GM19467 (cell line): Measurements from ENCODE around the gene GREM1.

Experiments
- ATAC-seq: cut with Tn5 transposase; IDR thresholded peaks from one replicate; pipeline ENCODE4 v1.9.1; 2021; ENCODE audit warnings: mild to moderate bottlenecking, moderate library complexity; ENCODE audit not compliant: unreplicated experiment

GREM1 gene

DNA sequence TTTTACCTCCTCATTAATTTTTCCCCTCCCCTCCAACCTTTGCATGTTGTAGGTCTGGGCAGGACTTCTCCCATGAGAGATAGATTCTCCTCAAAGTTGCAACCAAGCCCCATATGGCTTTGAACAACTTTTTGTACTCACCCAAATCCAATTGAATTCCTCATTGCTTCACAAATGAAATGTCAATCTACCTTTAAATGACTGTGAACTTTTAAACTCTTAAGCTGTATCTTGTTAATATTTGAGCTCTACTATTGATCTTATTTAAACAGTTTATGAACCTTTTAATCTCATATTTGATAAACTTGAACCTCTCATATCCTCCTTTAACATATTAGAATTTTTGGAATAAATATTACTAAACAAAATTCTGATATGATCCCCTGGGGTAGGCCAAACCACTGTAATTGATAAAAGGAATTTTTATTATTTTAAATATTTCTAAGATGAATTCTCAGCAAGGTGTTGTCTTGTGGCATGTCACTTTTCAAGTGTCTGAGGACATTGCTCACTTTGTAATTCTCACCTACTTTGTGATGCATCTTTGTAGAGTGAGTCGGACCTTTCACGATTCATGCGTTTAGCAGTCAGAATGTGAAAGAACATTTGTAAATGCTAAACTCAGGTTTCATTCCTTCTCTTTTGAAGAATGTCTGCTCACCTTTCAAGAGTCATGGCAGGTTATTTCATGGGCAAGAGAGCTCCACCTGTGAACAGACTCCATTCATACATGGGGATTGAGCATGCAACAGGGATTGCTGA is 23.4 kb upstream of the GREM1 start:
- ATAC-seq, result no peak

DNA sequence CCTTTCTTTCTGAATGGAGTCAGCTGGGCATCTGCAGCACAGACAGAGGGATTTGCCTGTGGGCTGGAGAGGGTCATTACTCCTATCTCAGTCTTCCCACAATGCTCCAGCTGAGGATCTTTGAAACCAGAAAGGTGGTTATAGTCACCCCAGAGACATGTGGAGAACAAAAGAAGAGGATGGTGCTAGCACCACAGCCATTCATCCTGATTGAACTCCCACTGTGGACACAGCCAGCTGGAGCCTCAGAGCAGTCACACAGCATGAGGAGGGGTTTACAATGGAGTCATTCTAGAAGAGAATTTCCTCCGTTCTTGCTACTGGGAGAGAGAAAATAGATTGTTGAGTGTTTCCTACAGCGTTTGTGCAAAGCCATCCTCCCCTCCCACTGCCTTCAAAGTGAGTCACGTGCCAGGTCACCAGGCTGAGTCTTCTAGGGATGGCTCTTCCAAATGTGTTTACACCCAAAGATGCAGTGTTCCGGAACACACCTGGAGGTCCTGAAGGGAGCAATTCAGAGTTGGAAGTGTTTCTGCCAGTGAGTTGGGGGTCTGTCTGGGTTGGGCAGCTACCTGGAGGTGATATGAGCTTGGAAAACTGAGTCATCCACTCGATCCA is 18.9 kb upstream of the GREM1 start:
- no peak for ATAC-seq

DNA sequence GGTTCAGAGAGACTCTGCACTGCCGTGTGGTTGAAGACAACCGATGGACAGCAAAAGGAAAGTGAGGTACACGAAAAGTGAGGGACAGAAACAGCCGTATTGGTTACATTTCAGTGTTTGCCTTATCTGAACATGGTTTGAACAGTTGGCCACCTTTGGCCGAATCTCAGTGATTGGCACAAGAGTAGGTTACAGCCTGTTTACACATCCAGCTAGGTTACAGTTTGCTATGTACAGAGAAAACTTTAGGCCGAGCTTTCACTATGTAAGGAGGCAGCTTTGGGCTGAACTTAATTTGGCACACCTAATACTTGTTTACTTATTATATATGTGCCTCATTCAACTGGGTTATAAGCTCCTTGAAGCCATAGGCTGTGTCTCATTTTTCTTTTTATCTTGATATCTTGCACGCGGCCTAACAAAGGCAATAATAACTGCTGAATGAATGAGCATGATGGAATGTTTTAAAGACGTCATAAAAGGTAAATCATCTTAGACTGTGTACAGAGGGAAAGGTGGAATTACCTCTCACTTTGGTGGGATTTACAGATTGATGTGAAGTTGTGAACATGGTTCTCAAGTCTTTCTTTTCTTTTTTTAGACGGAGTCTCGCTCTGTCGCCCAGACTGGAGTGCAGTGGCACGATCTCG is 17.2 kb upstream of the GREM1 start:
- ATAC-seq, result no peak

DNA sequence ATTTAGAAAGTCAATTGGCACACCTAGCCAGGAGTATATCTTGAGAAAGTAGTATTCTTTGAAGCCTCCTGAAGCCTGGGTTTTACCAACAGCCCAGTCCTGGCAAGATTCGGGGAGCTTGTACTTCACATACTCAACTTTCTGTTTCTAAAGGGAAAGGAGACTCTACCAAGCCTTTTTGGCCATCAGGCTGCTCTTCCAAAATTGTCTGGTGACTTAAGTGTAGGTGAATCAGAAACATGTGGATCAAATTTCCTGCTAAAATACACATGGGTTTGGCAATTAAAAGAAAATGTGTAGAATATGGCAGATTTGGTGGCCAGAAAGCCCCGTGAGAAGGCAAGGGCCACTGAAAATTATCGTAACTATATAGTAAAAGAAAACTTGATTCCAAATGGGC is 15.9 kb upstream of the GREM1 start:
- ATAC-seq, result no peak

DNA sequence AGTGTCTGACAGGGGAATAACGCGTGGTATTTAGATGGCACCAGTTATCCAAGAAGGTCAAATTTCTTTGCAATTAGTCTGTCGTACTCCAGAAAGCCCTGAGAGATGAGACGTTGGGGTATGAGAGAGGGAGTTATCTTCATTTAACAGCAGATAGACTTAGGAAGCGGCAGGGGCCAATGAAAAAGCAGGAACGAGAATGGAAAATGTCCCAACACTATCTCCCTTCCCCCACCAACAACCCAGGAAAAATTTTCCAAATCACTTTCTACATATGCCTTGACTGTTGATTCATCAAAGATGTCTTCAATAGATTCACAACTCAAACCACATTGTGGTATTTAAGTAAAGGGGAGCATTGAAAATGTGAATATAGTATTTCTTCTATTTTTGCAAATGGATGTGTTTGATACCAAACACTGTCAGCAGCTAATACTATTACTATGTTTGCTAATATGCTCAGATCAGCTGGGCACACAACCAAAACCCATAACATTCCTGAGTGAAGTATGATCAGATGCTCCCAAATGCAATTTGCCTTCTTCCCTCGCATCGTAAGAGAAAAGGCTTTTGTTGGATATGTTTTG is 13.3 kb upstream of the GREM1 start:
- ATAC-seq, result no peak

DNA sequence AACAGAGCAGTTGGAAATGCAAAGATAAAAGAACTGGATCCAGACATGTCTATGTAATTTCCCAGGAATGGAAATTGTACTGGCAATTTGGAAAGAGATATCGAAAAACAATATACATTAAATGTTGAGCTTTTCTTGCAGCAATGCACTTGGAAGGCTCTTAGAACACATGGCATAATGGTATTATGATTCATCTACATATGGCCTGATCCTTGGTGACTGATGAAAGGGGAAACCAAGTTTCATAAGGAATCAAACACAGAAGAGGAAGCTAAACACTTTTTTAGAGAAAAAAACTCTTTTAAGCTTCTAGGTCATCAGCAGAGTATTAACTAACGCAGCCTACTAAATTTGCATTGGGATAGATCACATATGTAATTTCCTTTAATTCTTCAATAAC is 12.4 kb upstream of the GREM1 start:
- no peak for ATAC-seq

DNA sequence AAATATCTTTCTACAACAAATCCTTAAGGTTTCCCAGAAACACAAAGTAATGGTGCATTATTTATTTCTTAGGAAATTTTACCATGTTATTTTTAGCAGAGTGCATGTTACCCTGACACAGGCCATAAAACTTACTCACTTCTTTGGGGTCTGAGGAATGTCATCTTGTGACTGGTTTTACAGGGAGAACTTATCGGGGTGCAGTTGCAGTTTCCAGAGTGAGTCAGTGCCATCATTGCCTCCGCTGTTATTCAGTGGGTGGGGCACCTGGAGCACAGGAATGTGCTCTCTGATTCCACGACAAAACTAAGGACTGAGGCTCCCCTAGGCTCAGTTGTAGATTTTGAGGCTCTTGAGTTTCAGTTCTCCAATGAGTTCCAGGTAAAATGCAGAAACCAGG is 11.1 kb upstream of the GREM1 start:
- no peak for ATAC-seq

DNA sequence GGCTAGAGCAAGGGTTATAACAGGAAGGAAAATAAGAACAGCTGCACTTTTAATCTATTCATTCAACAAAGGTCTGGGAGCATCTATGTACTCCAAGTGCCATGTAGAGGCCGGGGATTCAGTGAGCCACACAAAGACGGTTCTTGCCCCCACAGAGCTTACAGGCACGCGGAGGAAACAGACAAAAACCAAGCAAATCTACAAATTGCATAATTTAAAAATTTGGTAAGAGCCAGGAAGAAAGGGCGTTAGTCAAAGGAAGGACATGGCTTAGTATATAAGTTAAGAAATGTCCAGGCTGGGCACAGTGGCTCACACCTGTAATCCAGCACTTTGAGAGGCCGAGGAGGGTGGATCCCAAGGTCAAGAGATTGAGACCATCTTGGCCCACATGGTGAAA is 10.4 kb upstream of the GREM1 start:
- no peak for ATAC-seq

DNA sequence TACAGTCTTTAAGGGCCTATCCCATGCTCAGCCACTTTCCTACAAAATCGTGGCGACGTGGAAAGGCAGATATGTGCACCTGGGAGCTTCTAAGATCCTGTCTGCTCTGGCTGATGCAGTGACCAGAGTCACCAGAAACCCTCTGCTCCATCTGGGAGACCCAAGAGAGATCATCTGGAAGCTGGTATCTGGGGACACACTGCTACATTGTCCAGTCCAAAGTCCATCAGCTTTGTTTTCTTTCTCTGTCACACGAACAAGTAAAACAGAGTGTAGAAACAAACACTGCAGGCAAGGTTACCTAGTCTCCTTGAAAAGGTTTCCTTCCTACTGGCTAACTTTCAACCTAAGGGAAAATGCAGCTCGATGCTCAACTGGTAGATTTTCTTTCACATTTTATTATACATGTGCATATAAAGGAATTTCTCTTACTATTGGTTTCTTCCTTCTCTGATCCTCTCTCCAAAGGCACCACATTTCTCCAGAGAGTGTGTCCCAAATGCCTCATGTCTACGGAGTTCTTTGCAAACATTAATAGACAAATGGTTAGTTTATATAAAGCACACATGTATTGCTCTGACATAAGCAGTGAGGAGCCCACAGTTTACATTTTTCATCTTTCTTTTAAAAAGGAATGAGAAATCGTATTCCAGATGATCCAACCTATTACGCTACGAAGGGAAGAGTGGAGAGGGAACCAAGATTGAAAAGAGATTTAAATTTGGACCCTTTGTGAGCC is 8.3 kb upstream of the GREM1 start:
- no peak for ATAC-seq

DNA sequence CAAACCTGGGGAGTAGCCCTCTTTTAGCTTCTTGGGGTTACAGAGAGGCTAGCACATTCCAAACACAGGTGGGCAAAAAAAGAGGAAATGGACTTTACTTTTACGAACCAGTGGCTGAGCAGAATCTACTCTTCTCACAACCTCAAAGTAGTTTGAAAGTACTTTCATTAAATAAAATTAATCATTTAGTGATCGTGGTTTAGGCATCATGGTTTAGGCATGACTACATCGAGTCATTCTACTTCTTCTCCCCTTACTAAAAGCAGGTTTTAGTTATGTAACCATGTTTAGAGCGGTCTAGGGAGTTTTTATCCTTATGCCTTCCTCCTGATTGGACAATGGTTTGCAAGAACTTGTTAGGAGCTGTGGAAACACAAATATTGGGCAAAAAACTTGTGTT is 2.5 kb upstream of the GREM1 start:
- ATAC-seq, result peak; percentile 46

DNA sequence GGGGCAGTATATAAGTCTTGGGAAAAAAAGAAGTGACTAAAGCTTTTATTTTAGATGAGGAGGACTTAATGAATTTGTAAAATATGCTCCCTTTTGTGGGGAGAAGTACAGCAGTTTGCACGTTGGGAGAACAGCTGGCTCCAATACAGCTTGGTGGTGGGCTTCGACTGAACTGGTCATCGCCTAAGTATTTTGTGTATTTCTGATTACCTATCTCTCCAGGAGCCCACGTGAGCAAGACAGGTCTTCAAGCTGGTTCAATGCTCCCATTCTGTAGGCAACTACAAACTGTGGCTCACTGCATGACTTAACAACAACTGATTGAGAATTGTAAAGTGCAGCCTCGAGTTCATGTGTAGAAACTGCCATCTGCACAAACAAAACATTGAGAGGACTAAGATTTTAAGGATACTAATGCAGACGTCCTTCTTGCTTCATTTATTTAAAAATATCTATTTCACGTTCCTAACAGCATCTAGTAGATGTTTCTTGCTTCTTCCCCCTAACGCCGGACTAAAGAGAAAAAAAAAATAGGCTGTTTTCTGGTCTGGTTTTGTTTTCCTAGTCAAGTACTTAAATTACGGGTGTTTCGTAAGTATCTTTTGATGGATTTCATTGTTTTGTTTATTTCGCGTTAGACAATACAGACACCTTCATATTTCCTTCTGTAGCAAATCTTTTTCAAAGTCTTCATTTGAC is 1.4 kb upstream of the GREM1 start:
- no peak for ATAC-seq

DNA sequence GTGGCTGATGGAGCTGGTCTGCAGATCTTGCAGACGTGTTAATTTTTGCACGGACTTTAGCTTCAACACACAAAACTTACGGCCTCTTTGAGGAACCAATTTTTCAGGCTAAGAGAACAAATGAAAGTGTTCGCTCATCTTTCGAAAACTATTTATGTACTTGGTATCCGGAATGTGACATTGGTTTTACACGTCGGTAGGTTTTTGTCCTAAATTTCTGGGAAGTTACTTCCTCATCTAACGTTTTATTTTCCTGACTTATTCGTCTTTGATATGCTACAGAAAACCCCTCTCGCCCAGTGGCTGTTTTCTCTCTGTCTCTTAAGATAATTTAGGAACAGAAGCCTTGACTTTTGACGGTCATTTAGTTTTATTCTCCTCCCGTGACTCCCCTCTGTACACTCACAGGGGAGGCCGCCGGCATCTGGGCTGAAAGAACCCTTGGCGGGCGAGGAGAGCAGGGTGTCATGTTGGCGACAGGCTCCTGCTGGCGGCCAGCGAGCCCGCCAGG is 834 bp upstream of the GREM1 start:
- ATAC-seq, result no peak

DNA sequence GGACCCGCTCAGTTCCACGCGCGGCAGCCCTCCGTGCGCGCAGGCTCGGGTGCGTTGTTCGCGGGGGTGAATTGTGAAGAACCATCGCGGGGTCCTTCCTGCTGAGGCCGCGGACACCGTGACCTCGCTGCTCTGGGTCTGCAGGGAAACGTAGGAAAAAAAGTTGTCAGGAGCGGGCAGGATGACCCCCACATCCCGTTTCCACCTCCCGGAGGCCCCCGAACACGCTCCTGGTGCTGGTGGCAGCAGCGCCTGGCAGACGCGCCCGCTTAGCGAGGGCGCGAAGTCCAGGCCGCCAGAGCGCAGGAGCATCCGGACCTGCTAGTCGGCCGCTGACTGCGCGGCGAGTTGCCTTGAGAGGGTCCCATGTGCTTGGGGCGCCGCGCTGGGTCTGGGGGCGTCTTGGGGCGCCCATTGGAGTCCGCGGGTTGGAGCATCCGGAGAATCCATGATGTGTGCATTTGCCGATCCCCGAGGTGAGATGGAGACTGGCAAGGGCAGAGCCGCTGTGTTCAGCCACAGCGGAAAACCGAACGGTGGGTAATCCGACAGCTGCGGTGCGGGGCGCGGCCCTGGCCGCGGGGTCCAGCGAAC is 520 bp downstream of the GREM1 start:
- no peak for ATAC-seq

DNA sequence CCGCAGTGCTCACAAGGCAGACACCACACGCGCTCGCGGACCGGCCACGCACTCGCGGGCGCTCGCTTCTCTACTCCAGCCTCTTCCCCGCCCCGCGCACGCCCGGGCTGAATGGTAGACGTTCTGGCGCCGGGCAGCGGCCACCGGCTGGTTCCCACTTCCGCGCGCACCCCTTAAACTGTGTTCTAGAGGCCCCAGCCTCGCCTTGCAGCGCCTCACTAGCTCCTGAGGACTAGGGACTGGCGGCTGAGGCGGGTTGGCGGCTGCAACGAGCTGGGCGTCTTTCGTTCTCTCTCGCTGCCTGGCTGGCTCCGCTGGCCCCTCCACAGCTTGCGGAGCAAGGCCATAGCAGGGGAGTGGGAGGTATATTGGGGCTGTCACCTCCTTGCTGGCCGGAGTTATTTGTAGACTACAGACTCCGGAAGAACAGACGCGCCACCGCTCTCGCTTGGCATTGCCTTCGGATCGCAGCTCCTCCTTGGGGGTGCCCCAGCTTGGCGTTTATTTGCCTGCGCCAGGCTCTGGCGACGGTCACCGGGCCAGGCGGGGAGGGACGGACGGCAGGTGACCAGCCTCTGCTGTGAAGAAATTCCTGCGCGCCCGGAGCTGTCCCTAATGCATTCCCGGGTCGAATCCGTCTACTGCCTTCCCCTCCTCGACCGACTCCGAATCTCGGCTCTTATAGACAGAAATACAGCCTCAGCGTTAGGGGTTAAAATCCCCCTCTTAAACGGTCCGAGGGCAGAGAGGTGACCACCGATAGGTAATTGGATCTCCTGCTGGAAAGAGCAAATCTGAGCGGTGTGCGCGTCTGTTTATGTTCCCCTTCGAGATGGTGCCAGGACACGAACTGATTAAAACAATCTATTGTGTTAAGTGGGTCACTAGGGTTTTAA is 1.3 kb downstream of the GREM1 start:
- ATAC-seq, result no peak

DNA sequence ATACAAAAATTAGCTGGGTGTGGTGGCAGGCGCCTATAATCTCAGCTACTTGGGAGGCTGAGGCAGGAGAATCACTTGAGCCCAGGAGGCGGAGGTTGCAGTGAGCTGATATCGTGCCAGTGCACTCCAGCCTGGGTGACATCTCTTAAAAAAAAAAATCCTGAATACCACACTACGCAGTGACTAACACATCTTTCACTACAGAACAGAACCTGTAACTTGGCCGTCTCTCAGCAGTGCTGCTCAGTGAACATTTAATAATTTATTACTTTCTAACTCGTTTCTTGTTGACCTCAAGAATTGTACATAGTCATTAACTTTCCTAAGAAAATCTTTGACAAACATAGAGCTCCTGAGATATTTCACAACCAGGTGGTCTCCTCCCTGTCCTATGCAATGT is 3.8 kb downstream of the GREM1 start:
- ATAC-seq, result no peak

DNA sequence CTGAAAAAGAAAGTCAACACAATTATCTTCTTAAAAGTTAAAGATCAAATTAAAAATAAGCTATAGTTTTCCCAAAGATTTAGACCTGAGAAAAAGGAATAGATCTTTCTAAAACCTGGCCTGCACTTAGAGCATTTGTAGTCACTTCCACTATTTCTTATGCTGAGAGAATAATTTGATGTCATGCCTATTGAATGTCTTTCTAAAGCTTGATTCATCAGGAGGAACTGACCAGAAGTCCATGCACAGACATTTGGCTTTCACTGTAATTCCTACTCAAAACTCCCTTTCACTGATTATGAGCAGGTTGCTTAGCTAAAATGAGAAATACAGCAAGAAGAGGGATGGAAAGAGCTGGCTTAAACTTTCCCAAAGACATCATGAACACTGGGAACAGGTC is 4.3 kb downstream of the GREM1 start:
- ATAC-seq, result no peak

DNA sequence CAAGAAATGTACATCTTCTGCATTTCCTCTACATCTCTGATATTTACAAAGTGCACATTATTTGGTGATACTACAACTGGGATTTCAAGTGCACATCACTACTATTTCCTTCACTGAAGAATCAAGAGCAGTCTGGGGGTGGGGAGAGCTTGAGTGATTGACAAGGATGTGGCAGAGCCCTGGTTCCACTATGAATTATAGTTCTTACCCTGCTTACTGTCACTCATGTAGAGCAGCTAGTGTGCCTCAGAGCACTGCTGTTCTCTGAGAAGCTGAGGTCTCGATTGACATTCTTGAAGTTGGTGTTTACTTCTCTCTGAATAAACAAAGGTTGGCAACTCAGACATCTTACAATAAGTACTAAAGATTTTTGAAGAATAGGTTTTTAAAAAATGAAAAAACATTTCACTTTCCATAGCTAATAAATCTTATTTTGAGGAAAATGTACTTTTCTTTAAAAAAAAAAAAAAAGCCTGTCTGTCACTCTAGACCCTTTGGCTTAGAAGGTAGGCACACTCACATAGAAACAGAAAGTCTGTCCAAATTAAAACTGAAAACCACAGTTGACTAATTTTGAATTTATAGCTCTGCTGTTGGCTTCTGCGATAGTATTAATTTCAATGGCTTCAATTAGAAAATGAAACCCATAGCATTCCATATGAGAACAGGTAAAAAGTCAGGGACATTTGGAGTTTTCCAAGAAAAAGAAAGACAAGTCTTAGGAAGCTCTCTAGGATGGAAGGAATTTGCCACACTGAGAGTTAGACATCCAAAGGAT is 5.6 kb downstream of the GREM1 start:
- peak; percentile 89 for ATAC-seq

DNA sequence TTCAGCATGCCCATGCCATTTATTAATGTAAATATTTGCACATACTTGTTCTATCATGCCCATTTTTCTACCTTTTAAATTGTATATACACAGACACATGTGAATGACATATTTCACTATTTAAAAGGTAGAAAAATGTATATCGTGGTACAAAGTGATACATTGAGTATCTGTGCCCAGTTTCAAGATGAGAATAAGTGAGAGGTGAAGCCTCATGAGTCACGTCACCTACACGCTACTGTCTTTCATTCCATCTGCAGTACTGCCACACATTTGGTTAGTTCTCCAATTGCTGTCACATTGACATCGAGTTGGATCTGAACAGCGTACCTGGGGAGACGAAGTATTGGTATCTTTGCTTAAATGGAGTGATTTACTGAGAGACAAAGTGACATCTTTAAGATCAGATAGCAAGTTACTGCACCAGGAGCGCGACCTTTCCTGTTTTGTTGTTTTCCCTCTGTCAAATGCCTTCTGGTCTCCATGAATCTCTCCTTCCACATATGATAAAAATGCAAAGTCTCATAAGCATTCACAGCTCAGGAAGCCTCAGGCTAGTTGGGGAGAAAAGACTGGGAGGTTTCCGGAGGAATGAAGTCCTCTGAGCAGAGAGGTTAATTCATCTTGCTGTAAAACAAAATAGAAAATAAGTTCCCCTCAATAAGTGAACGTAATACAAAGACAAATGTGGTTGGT is 12.0 kb downstream of the GREM1 start:
- no peak for ATAC-seq
